VCaP (cell line): ENCODE measurements around the gene CORO2B.

Experiments used
- H3K27ac ChIP-seq: fragments of 450-650 bp; 2 replicates; pipeline ENCODE4 v1.5.1; 2017
- CTCF ChIP-seq: fragments of 450-650 bp; conservative IDR thresholded peaks from 2 replicates; pipeline ENCODE4 v1.5.1; 2017; ENCODE audit warnings: mild to moderate bottlenecking, moderate library complexity

The CORO2B gene

GRCh38 chr15:68639926-68640600 is 61.3 kb downstream of the CORO2B start:
- TF ChIP-seq CTCF: no peak
- H3K27ac ChIP-seq: no peak overlapping the region

- no peak overlapping the region for H3K27ac ChIP-seq
- no peak for TF ChIP-seq CTCF
These were observed 62.1 kb downstream of the CORO2B start for GRCh38 chr15:68640791-68641331.

- H3K27ac ChIP-seq: no peak overlapping the region
- no peak for TF ChIP-seq CTCF
These were observed 62.6 kb downstream of the CORO2B start for GRCh38 chr15:68641376-68641775.

- TF ChIP-seq CTCF: no peak
- no peak overlapping the region for H3K27ac ChIP-seq
These were observed 63.7 kb downstream of the CORO2B start for GRCh38 chr15:68642491-68642845.

GRCh38 chr15:68643216-68643830 is 64.5 kb downstream of the CORO2B start:
- no peak overlapping the region for H3K27ac ChIP-seq
- no peak for TF ChIP-seq CTCF

- no peak for TF ChIP-seq CTCF
- H3K27ac ChIP-seq: no peak overlapping the region
These were observed 65.5 kb downstream of the CORO2B start for GRCh38 chr15:68644083-68644904.

GRCh38 chr15:68644996-68645395 is 66.2 kb downstream of the CORO2B start:
- no peak for TF ChIP-seq CTCF
- H3K27ac ChIP-seq: no peak overlapping the region
